ENCODE data around the gene ADORA2A. TPM values are rescaled to one million over a fixed set of nuclear protein-coding genes. Genes with fewer than 3 reads are reported as not detected.

Gene ADORA2A
- total RNA-seq, 1 donor = 3.9 TPM

DNA sequence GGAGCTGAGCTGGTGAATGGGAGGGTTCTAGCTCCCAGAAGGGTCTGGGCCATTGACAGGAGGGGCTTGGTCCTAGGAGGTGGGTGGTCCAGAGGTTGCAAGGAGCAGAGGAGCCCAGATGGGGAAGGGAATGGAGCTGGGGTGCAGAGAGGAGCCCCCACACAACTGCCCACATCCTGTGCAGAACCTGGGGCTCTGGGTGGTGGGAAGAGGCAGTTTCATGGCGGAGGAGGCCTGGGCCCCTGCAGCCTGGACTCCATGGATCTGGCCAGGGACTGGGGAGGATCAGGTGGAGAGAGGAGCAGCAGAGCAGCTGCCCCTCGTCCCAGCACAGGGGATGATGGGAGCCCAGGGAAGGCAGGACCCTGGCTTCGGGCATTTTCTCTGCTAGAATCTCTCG is 963 bp upstream of the ADORA2A start:
- no peak for DNase-seq (ENCODE audit: low read depth)
- no peak overlapping the region for H3K4me3 ChIP-seq (ENCODE audit: low read depth, low read length)
- TF ChIP-seq, protein P1, sequence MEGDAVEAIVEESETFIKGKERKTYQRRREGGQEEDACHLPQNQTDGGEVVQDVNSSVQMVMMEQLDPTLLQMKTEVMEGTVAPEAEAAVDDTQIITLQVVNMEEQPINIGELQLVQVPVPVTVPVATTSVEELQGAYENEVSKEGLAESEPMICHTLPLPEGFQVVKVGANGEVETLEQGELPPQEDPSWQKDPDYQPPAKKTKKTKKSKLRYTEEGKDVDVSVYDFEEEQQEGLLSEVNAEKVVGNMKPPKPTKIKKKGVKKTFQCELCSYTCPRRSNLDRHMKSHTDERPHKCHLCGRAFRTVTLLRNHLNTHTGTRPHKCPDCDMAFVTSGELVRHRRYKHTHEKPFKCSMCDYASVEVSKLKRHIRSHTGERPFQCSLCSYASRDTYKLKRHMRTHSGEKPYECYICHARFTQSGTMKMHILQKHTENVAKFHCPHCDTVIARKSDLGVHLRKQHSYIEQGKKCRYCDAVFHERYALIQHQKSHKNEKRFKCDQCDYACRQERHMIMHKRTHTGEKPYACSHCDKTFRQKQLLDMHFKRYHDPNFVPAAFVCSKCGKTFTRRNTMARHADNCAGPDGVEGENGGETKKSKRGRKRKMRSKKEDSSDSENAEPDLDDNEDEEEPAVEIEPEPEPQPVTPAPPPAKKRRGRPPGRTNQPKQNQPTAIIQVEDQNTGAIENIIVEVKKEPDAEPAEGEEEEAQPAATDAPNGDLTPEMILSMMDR (IDR thresholded peaks at IDR 0.05; ENCODE audit: insufficient read depth, low read depth, low read length) = no peak

DNA sequence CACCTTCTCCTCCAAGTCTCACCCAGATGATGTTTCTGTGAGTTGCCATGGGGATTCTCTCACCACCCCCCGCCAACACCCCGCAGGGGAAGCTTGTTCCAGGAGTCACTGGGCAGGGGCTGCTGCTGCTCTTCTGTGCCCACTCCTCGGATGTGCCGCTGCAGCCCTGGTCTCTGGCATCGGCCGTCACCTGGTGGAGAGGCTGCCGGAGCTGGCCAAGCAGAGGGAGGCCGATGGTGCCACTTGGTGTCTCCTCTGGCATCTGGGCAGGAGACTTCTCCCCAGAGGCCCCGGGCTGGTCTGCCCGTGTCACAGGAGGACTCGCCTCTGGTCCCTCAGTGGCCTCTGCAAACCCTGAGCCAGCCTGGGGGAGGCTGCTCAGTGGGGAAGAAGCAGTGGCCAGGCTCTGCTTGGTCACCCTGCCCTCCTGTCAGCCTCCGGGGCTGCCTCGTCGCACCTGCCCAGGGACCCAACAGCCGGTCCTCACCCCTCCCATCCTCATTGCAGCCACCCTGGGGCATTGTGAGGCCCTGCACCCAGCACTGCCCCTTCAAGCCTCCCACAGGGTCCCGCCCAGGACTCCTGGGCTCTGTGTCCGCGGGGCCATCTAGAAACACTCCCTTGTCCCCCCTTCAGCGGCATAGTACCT is 424 bp upstream of the ADORA2A start:
- no peak overlapping the region for H3K4me3 ChIP-seq (ENCODE audit: low read depth, low read length)
- TF ChIP-seq, protein P1 (IDR thresholded peaks at IDR 0.05; ENCODE audit: insufficient read depth, low read depth, low read length) = no peak
- DNase-seq (ENCODE audit: low read depth) = no peak

DNA sequence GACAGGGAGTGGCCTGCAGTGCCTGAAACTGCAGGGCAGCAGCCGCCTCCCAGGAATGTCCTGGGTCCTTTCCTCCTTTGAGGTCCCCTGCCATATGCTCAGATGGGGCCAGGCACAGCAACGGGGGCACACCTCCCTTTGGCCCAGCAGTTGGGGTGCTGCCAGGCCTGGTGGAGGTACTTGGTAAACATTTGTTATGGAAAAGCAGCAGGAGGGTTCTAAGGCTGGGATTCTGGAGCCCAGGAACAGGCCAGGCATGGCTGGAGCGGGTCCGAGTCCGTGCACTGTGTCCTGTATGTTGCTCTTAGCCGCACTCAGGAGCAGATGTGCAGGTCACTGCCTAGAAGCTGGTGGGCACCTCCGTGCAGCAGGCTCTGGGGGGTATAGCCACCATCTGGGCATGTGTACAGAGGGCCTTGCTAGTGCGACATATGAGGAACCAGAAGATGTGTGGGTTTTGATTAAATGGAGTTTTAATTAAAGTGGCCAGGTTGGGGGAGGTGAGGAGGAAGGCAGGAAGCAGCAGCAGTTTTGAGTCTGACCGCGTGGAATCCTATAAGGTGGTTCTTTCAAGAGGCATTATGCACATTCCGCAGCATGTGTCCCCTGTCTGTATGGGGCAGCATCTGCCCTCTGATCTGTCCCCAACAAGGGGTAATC is 1.5 kb downstream of the ADORA2A start:
- H3K4me3 ChIP-seq (ENCODE audit: low read depth, low read length) = no peak overlapping the region
- TF ChIP-seq, protein P1 (IDR thresholded peaks at IDR 0.05; ENCODE audit: insufficient read depth, low read depth, low read length) = no peak
- no peak for DNase-seq (ENCODE audit: low read depth)

DNA sequence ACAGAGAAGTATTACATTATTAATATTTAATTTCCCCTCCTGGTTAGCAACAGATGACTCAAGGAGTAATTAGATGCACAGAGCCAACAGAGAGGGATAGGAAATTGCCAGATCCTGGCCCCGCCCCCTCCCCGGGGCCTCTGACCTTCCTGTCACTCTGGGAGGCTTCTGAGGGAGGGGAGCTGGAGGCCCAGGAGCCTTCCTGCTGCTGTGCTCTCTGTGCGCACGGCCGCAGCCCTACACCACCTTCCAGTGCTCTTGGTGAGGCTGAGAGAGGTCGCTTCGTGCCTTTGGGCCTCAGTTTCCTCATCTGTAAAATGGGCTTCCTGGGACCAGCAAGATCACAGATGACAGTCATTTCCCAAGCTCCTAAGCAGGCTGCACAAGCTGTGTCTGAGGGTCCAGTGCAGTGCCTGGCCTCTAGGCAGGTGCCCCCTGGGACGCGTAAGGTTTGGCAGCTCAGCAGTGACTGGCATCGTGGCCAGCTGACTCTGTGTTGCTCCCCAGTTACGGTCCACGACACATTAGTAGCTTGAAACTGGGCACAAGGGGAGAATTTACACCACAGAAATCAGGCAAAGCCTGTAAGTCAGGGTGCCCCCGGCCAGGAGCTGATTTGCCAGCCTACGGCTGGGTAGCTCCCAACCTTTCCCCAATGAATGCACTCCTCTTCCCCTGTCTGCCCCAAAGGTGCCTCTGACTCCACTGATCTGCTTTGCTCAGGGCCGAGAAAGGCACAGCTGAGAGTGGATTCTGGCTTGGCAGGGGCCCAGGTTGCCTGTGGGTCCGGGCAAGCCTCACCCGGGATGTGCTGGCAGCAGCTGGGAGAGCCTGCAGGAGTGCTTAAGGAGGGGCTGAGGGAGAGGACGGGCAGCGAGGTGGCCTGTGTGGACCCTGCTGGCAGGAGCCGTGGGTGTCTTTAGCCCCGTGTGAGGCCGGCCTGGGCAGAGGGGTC is 2.3 kb downstream of the ADORA2A start:
- no peak overlapping the region for H3K4me3 ChIP-seq (ENCODE audit: low read depth, low read length)
- TF ChIP-seq, protein P1 (IDR thresholded peaks at IDR 0.05; ENCODE audit: insufficient read depth, low read depth, low read length) = no peak
- no peak for DNase-seq (ENCODE audit: low read depth)

DNA sequence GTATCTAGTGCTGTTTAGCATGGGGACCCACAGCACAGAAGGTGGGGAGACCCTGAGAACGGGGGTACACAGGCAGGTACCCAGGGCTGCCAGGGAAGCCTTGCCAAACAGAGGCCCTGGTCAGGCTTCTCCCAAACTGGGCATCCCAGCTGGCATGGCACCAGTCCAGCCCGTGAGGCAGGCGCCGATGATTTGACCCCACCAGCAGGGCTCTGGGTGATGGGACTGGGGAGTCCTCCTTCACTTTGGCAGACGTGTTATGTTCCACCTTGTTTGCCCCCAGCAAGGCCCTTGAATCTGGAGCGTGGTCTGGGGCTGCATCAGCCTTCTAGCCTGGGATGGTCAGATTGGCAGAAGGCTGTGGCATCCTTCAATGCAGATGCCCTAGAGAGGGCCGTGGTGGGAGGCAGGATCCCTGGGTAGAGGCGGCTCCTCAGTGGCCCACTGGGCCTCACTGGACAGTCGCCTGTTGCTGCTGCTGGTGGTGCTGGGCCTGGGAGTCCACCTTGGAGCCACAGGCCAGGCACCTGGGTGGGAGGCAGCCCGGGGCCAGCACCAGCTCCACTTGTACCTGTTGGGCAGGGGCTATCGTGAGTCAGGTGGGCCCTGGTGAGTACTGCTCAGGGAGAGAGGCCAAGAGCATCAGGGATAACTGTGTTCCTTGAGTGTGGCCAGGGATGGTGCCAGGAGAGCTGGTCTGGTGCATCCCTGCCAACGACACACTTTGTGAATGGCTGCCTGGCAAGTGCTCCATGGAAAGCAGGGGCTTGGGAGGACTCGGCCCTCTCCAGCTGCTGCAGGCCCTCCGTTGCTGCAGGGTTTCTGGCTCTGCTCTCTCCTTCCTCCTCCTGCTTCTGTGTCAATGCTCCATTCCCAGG is 3.3 kb downstream of the ADORA2A start:
- TF ChIP-seq, protein P1 (IDR thresholded peaks at IDR 0.05; ENCODE audit: insufficient read depth, low read depth, low read length) = no peak
- H3K4me3 ChIP-seq (ENCODE audit: low read depth, low read length) = no peak overlapping the region
- DNase-seq (ENCODE audit: low read depth) = no peak

Measured in fibroblast of villous mesenchyme (primary cell).